KG1 (cell line): ENCODE results near the gene PROCA1.
"Not testable (repeated sequence)": the region's sequence is repeated elsewhere in the genome, so short reads cannot be mapped to it uniquely, and the experiment has no call there.

Experiments
- DNase-seq: peaks from one replicate; lab custom pipeline; 2025; lab: John Stamatoyannopoulos, UW

The PROCA1 gene

GRCh38 chr17:28669918-28670317 is 41.8 kb downstream of the PROCA1 start:
- DNase-seq: no peak

GRCh38 chr17:28667870-28668269 is 43.8 kb downstream of the PROCA1 start:
- no peak for DNase-seq

GRCh38 chr17:28665994-28666393 is 45.7 kb downstream of the PROCA1 start:
- DNase-seq: no peak

- no peak for DNase-seq
Measured at GRCh38 chr17:28663723-28664122, 48.0 kb downstream of the PROCA1 start.

GRCh38 chr17:28662527-28662829 is 49.2 kb downstream of the PROCA1 start:
- no peak for DNase-seq

GRCh38 chr17:28661635-28662526 is 49.8 kb downstream of the PROCA1 start, which contains the start of the genes SDF2 and SUPT6H:
SDF2 (minus strand) TSS chr17:28661906; CDS start chr17:28661876, 30 bp downstream.
SUPT6H (plus strand) TSS chr17:28662205; CDS start chr17:28673402, 11,197 bp downstream.
- peak; percentile 95 for DNase-seq

- DNase-seq: not testable (repeated sequence)
Measured at GRCh38 chr17:28659497-28659881, 52.2 kb downstream of the PROCA1 start.

- DNase-seq: not testable (repeated sequence)
Measured at GRCh38 chr17:28658766-28659496, 52.8 kb downstream of the PROCA1 start.

GRCh38 chr17:28658342-28658741 is 53.3 kb downstream of the PROCA1 start:
- DNase-seq: not testable (repeated sequence)

GRCh38 chr17:28657756-28658155 is 53.9 kb downstream of the PROCA1 start:
- DNase-seq: no peak

GRCh38 chr17:28655160-28655559 is 56.5 kb downstream of the PROCA1 start:
- no peak for DNase-seq
